IPS DF 19.7 (cell line): Measurements from ENCODE around the gene OR51E1.

Experiments
- DNase-seq: peaks from one replicate; pipeline ENCODE4 v3.0.0-alpha.2; 2013; ENCODE audit warnings: low read depth, low spot score

The OR51E1 gene, protein sequence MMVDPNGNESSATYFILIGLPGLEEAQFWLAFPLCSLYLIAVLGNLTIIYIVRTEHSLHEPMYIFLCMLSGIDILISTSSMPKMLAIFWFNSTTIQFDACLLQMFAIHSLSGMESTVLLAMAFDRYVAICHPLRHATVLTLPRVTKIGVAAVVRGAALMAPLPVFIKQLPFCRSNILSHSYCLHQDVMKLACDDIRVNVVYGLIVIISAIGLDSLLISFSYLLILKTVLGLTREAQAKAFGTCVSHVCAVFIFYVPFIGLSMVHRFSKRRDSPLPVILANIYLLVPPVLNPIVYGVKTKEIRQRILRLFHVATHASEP

DNA sequence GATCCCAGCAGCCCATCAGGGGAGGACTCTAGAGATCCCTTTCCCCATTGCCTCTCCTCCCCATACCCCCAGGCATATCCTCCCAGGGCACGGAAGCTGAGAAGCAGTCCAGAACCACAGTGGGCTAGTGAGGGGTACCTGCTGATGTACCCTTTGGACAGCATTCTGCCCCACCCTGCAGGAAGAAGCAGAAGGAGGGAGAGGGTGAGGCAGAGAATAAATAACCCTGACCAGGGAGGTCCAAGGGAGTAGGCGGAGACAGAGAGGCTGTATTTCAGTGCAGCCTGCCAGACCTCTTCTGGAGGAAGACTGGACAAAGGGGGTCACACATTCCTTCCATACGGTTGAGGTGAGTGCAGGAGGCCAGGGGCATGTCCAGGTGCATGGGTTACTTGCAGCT is at the start of gene OR51E1:
Gene OR51E1 (plus strand): TSS at position 301 of the 400 bp plus-strand sequence. CDS start 8,545 bp downstream, outside the sequence.
- DNase-seq: no peak

DNA sequence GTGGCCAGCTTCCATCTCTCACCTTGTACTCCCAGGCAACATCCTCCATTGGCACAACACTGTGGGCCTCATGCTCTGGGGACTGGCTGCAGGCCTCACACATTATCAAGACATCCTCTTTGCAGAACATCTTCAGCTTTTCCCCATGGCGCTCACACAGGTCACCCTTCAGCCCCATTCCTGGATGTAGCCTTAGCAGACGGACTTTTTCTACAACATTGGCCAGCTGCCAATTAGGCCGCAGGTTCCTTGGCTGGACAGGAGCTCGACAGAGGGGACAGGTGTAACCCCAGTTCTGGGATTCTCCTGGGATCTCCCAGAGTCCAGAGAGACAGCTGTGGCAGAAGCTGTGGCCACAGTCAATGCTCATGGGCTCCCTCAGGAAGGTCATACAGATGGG is 38.7 kb upstream of the OR51E1 start:
- no peak for DNase-seq

DNA sequence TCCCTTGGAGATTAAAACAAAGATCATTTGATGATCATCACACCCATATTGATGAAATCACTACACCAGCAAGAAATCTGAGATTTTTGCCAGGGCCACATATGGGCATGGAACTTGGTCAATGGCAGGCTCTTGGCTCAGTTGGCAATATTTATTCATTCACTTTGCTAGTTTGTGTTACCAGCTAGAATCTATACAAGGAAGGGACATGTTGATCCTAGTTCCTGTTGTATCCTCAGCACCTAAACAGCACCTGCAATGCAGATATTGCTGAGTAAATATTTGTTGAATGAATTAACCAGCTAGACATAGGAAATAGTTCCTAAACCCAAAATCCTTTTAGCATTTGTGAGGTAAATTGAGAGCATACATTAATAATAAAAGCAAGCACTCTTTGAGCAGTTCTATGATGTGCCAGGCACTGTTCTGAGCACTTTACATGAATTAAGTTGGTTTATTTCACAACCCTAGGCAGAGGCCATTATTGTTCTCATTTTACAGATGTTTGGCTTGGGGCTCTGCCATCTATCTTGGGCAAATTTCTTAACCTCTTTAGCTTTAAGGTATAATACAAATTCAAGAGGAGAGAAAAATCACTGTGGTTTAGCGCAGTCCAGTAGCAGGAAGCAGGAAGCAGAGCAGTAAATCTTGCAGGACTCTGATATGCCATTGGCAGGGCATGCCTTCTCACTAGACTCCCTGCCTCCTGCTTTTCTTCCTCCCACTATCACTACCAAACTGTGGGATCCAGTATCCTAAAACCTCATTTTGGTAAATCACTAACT is 37.4 kb upstream of the OR51E1 start:
- DNase-seq: no peak

DNA sequence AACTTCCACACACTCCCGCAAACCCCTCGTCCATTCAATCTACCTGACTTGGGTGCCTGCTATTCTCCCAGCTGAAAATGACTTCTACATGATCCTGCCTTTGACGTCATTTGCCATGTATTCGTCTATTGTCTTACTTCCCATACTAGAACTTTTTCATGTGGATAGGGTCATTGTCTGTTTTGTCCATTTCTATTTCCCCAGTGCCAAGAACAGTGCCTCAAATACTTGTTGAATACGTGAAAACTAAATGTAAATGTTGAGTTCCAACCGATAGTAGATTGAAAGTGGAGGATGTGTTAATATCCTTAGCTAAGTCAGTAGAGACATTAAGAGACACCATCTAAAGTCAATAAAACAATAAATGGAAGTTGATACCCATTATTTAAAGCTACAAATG is 36.7 kb upstream of the OR51E1 start:
- no peak for DNase-seq

DNA sequence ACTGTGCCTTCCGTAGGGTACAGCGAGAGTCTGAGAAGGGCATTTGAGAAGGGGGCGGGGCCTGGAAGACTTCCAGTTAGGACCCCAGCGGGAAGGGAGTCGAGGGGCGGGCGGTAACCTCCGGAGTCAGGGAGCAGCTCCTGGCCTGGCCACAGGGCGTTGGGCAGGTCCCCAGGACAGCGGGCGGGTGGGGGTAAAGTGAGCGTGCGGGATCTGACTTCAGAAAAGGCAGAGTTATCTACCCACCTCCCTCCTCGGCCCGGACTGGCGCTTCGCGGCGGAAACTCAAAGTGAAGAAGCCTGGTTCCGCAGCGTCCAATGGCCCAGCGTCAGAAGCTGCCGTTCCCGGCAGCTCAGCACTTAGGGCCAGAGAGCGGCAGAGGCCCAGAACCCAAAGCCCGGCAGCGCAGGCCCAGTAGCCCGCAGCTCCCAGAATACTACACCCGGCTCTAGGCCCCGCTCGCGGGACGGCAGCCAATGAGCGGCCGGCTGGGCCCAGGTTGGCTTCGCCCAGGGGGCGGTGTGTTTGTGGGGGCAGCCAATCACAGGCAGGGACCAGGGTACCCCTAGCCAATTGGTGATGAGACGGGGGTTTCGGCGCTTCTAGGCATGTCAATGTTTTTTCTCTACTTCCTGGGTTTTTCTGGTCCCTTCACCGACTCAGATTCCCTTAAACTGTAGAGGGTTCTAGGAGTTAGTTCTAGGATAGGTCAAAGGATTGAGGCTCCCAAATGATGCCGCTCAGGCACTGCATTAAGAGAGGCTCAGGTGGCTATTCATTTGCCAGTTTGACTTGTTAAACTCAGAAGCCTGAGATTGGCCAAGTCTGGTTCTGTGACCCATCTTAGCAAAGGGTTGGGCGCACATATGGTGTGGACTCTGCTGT is 35.8 kb upstream of the OR51E1 start, which contains the start of gene TRIM68:
Gene TRIM68 (minus strand): TSS at position 451 of the 886 bp plus-strand sequence. CDS start 2,727 bp downstream, outside the sequence.
- DNase-seq: peak; percentile 69

DNA sequence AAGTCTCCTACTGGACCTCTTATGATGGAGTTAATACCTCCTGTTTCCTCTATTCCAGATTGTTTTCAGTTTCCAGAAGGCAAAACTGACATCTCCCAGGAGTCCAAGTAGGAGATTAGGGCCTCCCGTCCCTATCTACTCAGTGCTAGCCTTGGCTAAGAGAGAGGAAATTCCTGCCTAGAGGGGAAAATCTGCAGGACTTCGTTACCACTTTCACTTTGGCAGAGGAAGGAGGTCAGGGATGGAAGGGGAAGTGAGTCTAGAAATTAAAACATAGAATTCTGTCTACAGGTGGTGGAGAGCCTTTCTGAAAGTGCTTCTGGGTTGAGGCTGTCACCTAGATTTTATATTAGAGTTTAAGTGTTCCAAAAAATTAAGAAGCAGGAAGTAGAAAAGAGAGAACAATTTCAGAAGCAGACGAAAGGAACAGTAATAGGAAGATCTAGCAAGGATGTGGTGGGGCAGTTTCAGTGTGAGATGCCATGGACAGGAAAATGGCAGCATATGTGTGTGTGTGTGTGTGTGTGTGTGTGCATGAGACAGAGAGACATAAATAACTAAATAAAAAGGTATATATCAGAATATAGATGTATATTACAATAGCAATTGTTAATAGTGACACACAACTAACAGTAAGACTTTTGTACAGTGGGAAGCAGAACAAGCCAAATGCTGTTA is 33.4 kb upstream of the OR51E1 start:
- DNase-seq: no peak

DNA sequence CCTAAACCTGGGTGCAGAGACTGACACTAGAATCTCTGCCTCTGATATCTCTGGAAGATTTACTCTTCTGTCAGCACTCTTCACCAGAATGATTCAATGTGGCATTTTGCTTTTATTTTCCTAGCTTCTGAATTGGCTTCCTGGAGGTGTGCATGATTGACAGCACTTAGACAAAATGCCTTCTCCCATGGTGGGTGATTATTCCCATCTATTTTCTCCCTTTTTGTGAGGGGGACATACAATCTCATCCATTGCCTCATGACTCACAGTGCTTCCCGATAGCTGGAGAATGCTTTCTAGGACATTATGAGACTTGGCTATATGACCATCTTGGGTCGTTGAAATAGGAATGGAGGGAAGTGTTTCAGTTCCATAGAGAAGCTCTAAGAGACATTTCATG is 31.8 kb upstream of the OR51E1 start:
- DNase-seq: no peak

DNA sequence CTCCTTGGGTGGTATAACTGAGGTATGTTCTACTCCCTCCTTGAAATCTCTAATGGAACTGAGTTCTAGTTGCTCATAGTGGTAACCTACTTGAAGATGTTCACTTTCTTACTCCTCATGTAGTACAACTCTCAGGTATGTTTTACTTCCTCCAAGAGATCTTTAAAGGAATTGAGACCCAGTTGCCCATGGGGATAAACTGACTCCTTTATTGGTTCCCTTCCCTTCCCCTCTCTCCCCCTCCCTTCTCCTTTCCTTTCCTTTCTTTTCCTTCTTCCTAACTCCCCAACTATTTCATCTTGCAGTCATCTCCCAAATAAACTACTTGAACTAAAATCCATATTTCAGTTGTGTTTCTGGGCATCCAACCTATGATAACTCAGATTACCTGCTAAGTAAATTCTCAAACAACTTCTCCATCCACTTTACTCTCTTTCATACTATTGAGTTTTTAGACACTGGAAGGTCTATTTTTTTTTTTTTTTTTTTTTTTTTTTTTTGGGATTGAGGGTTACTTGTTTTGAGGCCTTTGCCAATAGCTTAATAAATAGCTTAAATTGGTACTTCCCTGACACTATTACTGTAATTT is 27.8 kb upstream of the OR51E1 start:
- no peak for DNase-seq

DNA sequence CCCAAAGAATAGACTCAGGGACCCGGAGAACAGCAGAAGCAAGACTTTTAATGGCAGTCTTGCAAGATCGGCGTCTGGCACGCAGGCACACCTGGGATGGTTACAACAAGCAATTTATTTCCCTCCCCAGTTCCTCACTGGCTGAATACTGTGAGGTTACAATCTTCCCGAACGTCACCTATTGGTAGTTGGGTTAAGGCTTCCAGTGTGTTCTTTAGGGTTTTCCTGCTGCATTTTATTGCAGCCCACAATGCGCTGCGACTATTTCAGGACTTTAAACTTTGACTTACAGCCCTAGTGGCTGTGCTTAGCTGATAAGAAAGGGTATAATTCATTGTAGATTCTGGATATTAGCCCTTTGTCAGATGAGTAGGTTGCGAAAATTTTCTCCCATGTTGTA is 24.3 kb upstream of the OR51E1 start:
- no peak for DNase-seq

DNA sequence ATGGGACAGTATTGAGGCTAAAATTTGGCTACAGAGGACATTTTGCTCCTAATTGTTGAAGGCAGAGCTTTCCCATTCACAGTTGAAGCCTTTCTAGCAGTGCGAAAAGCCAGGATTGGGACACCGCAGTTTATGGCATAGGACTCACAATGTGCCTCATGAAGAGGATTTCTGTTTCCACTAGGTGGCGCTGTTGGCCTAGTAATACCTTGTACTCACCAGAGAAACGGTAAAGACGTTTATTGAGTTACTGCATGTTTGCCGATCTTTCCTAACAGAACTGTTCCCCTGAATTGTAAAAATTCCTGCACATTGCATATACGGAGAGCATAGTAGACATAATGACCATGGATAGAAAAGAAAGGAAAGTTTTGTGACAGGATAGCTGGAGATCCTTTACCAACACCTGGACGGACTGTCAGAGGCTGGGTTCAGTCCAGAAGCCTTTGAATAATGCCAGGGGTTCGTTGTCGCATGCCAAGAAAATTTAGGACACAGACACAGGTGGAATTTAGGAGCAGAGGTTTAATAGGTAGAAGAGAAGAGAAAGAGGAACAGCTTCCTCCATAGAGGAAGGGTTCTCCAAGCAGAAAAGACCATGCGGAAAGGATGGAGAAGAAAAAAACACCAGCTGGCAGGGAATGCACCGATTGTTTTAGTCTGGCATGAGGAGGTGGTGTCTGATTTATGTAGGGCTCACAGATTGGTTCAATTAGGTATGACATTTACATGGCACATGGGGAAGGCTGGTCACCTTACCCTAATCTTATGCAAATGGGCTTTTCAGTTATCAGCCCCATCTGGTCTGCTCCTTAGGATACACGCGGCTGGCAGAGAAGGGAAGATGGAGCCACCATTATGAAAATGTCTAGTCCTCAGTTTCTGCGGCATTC is 17.3 kb upstream of the OR51E1 start:
- DNase-seq: peak; percentile 52

DNA sequence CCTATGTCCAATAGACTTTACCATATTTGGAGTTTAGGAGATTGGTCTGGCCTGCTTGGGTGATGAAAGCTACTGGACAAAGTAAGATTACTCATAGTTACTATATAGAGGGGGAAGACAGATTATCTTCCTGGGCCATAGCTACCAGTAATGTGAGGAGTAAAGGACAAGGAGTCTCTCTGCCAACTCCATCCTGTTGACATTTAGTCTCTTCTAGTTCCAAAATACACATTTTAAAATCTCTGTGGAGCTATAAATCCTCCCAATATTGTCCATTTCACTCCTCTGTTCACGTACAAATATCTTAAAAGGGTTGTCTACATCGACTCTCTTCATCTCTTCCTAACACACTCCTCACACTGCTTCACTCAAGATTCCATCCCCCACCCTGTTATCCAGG is 7.6 kb upstream of the OR51E1 start:
- no peak for DNase-seq

DNA sequence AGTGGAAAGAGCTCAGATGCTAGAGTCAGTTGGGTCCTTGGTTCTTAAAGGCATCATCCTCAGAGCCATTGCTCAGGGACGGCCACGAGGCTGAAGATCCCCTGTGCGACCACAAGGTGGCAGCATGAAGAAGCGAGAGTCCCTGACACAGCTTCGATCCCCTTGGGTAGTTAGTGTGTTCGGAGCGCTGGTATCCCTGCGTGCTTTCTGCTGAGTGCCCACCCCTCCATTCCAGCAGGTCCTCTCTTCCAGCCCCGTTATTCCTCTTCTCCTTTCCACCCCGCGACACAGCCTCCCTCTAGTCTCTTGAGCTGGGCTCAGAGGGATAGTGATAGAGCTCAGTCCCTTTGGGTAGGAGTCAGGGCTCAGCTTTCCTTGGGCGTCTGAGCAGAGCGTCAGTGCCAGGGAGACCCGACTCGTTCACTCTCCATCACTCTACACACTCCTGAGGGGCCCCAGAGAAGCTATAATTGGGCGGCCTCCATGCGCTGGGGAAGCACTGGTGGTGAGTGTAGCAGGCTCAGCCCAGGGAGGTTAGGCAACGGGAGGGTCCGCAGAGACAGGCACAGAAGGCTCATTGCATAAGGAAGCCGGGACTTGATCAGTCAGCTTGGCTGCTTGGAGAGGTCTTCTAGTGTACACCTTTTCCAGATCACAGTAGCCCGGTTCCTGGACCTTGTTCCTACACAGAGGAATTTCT is 6.7 kb upstream of the OR51E1 start, which contains the start of gene OR51D1:
Gene OR51D1 (plus strand): TSS at position 516 of the 700 bp plus-strand sequence. CDS start 2,314 bp downstream, outside the sequence.
- DNase-seq: peak; percentile 45

DNA sequence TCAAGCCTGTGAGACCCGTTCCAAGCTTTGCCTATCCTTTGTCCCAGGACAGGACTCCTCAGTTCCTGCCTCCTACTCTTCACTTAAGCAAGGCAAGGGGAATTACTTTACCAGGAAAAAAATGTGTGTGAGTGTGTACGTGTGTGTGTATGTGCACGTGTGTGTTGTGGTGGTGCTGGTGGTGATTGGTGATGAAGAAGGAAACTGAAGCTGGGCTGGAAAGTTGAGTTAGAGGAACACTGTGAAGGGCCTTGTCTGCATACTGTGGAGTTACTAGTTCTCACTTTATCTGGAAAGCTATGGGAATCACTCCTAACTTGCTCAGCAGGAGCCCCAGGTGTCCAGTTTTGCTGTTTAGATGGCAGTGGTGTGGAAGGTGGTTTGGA is 6.1 kb upstream of the OR51E1 start:
- no peak for DNase-seq

DNA sequence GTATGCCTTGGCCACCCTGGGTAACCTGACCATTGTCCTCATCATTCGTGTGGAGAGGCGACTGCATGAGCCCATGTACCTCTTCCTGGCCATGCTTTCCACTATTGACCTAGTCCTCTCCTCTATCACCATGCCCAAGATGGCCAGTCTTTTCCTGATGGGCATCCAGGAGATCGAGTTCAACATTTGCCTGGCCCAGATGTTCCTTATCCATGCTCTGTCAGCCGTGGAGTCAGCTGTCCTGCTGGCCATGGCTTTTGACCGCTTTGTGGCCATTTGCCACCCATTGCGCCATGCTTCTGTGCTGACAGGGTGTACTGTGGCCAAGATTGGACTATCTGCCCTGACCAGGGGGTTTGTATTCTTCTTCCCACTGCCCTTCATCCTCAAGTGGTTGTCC is 3.9 kb upstream of the OR51E1 start:
- no peak for DNase-seq

DNA sequence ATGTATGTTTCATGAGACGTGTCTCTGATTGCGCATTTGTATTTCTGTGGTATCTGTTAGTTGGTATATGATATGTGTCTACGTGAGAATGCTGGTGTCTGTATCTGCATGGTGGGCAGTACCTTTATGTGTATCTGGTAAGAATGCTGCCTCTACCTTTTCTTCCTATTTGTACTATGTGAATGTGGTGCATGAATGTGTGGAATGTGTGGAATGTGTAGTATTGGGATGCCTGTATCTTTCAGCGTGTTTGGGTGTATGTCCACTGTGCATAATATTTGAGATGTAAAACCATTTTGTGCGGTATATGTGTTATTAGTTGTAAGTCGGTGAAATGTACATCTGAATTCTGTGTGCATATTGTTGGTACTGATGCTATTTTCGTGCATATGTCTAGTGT is 2.3 kb upstream of the OR51E1 start:
- DNase-seq: no peak

DNA sequence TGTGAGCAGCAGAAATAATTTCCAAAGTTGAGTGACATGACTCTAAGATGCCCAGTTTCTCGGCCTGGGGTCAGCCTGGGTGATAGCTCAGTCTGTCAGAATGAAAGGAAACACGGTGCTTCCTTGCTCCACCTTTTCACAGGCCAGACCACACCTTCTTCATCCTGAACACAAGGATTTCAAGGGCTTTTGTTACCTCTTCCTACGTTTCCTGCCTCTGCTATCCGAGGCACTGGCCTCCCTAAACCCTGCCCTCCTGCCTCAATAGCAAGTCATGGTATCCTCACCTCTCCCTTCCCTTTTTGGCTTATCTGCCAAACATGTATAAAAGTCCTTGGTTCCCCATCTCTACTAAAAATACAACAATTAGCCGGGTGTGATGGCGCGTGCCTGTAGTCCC is 1.7 kb upstream of the OR51E1 start:
- no peak for DNase-seq

DNA sequence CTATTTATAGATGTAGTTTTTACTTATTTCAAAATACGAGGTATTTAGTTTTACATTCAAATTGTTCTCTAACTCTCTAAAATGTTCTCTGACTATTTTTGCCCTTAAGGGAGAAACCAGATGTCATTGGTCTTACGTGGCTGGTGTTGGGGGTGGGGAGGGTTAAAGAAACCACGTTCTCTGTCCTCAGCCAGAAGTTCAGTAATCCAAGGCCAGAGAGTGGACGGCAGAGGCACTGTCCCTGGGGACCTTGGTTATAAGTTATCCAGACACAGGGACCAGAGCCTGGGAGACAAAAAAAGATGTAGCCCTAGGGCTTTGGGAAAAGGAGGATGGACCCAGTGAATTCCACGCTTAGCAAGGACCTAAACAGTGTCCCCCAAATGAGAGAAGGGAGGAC is 706 bp upstream of the OR51E1 start:
- DNase-seq: no peak

DNA sequence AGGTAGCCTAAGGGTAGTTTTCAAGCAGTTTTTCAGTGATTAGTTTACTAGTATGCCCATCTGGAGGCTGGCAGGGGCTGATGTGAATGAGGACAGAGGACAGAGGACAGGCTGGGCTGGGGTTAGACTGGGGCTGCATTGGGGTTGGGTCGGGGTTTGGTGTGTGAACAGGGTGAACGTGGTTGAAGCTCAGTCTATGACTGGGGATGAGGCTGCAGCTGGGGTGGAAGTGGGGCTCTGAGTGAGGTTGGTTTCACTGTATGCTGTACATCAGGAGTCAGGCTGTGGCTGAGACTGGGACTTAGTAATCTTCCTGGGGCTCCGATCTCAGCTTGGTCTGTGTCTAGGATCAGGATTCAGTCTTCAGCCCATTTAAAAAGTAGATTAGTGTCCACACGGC is 451 bp downstream of the OR51E1 start:
- DNase-seq: no peak

DNA sequence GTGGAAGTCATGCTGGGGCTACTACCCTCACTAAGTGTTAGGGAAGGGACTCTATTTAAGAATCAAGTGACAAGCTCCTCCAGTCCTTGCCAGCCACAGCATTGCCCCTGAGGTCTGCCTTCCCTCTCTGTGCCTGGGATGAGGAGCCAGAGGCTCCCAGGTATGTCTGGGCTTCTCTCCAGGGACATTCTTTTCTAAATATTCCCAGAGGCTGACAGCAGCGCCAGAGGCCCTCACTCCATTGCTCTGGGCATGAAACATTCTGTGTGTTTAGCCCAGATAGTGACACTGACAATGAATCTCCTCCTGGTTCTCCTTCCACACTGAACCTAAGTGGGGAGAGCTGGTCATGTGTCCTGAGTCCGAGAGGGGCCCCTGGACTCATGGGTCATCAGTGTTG is 2.2 kb downstream of the OR51E1 start:
- DNase-seq: no peak
